ENCODE data around the gene P2RY6. TPM values are rescaled to one million over a fixed set of nuclear protein-coding genes. Genes with fewer than 3 reads are reported as not detected.

The P2RY6 gene
- total RNA-seq, 1 experiment from 2014 or later: not detected

DNA sequence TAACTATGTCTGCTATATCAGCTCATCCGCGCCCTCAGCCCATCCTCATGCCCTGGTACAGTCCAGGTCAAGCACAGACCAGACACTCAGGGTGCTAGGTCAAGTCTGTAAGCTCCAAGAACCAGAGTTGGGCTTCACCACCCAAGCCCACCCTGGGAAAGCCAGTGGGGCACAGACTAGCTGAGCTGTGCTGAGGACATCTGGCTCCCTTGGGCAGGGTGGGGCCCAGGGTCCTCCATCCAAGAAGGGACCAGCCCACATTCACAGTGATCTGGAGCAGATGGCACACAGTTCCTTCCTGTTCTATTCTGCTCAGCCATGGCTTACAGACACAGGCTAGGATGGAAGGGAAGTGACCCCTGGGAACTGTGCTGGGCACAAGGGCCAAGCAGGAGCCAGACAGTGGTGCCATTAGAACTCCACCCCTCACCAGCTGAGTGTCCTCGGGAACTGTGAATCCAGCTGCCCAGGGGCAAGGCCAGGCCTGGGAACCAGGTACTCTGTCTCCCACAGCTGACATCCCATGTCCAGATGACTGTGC lies 9.1 kb downstream of the P2RY6 start:
- H3K9me3 ChIP-seq (ENCODE audit: control insufficient read depth, low read depth, low read length): no peaks in the 10 kb centered on the region
- H2BK15ac ChIP-seq (ENCODE audit: low read depth, low read length): no peak overlapping the region
- no peak overlapping the region for H3K23ac ChIP-seq (ENCODE audit: insufficient read length, low read depth, low read length)
- no peak overlapping the region for H2AFZ ChIP-seq (ENCODE audit: low read length)
- no peak overlapping the region for H2AK5ac ChIP-seq (ENCODE audit: insufficient read length, low read length)
- Mint-ChIP-seq H3K27ac (no peak overlapping the region), H3K27me3 (ENCODE audit: low read depth) (peaks cover 10% of the 10 kb centered on the region), H3K36me3 (ENCODE audit: insufficient read depth in 1 of 3, low read depth in 3 of 3) (no peaks in the 10 kb centered on the region), H3K9me3 (no peaks in the 10 kb centered on the region), H3K4me3 (no peak overlapping the region), H3K4me1 (peaks cover 8 to 17% of the 10 kb centered on the region in 2 experiments)
- no peak overlapping the region for H3K56ac ChIP-seq (ENCODE audit: insufficient read length, low read depth, low read length)
- WGBS (ENCODE audit: extremely low coverage, insufficient read length, low lambda C conversion rate): no CpG with 5 or more reads among the region's 3 CpGs
- H2BK5ac ChIP-seq (ENCODE audit: insufficient read length, low read length): no peak overlapping the region
- H4K20me1 ChIP-seq (ENCODE audit: control insufficient read depth, insufficient read depth, insufficient read length): no peaks in the 10 kb centered on the region
- no peak overlapping the region for H4K5ac ChIP-seq (ENCODE audit: insufficient read length, low read depth, low read length)
- no peak overlapping the region for H3T11ph ChIP-seq (ENCODE audit: low read length)
- no peak for DNase-seq
- H3K4ac ChIP-seq (ENCODE audit: low read depth, low read length): no peak overlapping the region
- H3K23me2 ChIP-seq (ENCODE audit: insufficient read length, low read depth, low read length, poor library complexity, severe bottlenecking): no peaks in the 10 kb centered on the region
- no peak overlapping the region for H2BK120ac ChIP-seq (ENCODE audit: low read depth, low read length, poor library complexity, severe bottlenecking)
- no peak overlapping the region for H3K14ac ChIP-seq (ENCODE audit: insufficient read depth, low read length)
- no peak overlapping the region for H3K4me2 ChIP-seq (ENCODE audit: insufficient read depth, insufficient read length, low read length)
- TF ChIP-seq, protein P1, sequence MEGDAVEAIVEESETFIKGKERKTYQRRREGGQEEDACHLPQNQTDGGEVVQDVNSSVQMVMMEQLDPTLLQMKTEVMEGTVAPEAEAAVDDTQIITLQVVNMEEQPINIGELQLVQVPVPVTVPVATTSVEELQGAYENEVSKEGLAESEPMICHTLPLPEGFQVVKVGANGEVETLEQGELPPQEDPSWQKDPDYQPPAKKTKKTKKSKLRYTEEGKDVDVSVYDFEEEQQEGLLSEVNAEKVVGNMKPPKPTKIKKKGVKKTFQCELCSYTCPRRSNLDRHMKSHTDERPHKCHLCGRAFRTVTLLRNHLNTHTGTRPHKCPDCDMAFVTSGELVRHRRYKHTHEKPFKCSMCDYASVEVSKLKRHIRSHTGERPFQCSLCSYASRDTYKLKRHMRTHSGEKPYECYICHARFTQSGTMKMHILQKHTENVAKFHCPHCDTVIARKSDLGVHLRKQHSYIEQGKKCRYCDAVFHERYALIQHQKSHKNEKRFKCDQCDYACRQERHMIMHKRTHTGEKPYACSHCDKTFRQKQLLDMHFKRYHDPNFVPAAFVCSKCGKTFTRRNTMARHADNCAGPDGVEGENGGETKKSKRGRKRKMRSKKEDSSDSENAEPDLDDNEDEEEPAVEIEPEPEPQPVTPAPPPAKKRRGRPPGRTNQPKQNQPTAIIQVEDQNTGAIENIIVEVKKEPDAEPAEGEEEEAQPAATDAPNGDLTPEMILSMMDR (conservative IDR thresholded peaks at IDR 0.05): no peak
- no peak overlapping the region for H4K8ac ChIP-seq (replicated peaks; ENCODE audit: insufficient read length, low read depth, low read length)
- no peak overlapping the region for H2BK12ac ChIP-seq (ENCODE audit: insufficient read length, low read depth, low read length)
- H3K27ac ChIP-seq (ENCODE audit: insufficient read length, low read depth, low read length): no peak overlapping the region
- H2BK20ac ChIP-seq (ENCODE audit: low read depth, low read length, poor library complexity, severe bottlenecking): no peak overlapping the region
- H3K18ac ChIP-seq (ENCODE audit: insufficient read length, low read depth, low read length): no peak overlapping the region
- no peak overlapping the region for H3K9ac ChIP-seq (ENCODE audit: extremely low read depth, insufficient read length, low read length)
- no peaks in the 10 kb centered on the region for H3K79me2 ChIP-seq (ENCODE audit: insufficient read depth, low read length)
- no peak overlapping the region for H4K91ac ChIP-seq (ENCODE audit: insufficient read length, low read depth, low read length)
- no peaks in the 10 kb centered on the region for H3K79me1 ChIP-seq (ENCODE audit: insufficient read depth, low read depth, low read length, poor library complexity, severe bottlenecking)
- H3K27me3 ChIP-seq (ENCODE audit: insufficient read depth, low read length): no peaks in the 10 kb centered on the region
- no peaks in the 10 kb centered on the region for H3K4me1 ChIP-seq (ENCODE audit: insufficient read depth, low read length)

Data from H9 (cell line).